ENCODE measurements around the gene CEP135.

CEP135 gene

DNA sequence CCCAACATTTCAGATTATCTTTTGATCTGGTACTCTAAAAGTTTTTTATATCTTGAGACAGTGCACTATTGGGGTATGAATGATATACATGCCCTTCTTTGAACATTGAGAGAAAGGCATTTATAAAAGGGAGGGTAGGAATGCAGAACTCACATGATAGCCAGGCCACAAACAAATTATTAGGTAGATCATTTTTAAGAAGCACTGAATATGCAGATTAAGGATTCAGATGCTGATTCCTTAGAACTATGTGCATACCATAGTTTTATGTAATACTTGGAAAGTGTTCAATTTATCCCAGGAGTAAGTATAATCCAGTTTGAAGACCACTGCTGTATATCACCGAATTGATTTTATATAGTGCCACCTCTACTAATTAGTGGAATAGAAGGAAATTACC lies 18.6 kb downstream of the CEP135 start:
- Histone ChIP-seq H3K23ac (ENCODE audit: low read depth, low read length, poor library complexity) (no peak overlapping the region), H4K8ac (ENCODE audit: low read depth, low read length) (no peak overlapping the region), H4K91ac (ENCODE audit: low read depth, low read length, poor library complexity) (no peak overlapping the region), H2BK15ac (ENCODE audit: low read length) (no peak overlapping the region), H3K9ac (ENCODE audit: low read depth, low read length, poor library complexity) (no peak overlapping the region), H3K14ac (ENCODE audit: low read length) (no peak overlapping the region), H2BK12ac (ENCODE audit: low read length) (no peak overlapping the region), H2AFZ (ENCODE audit: low read length) (no peak overlapping the region), H3K4me2 (ENCODE audit: insufficient read depth, low read length, poor library complexity, severe bottlenecking) (no peak overlapping the region), H3K4me1 (ENCODE audit: control insufficient read depth in 2 of 2, insufficient read depth in 1 of 2, low read depth in 1 of 2, low read length in 2 of 2) (no peaks in the 10 kb centered on the region), H2AK5ac (ENCODE audit: low read depth, low read length) (no peak overlapping the region), H3K9me3 (replicated peaks in 1 of 2; ENCODE audit: control insufficient read depth in 2 of 2, insufficient read depth in 1 of 2, low read depth in 1 of 2, low read length in 2 of 2) (no peaks in the 10 kb centered on the region), H2BK5ac (ENCODE audit: low read length) (no peak overlapping the region), H3K18ac (ENCODE audit: low read length) (no peak overlapping the region), H3K27me3 (ENCODE audit: control insufficient read depth in 3 of 3, insufficient read depth in 3 of 3, low read depth in 1 of 3, low read length in 3 of 3) (no peaks in the 10 kb centered on the region), H2BK120ac (ENCODE audit: low read depth, low read length) (no peak overlapping the region), H3K4me3 (ENCODE audit: low read length in 2 of 2) (no peak overlapping the region), H3K27ac (replicated peaks; ENCODE audit: low read length) (no peak overlapping the region), H3K4ac (ENCODE audit: low read length) (no peak overlapping the region), H3K36me3 (replicated peaks in 1 of 2; ENCODE audit: control insufficient read depth in 2 of 2, insufficient read depth in 2 of 2, low read length in 2 of 2) (peaks cover 2 to 74% of the 10 kb centered on the region in 2 donors), H3K79me1 (ENCODE audit: low read depth, low read length) (no peaks in the 10 kb centered on the region)
- WGBS, 2 donors (ENCODE audit: extremely low coverage in 2 of 2, insufficient read length in 2 of 2, insufficient replicate concordance in 1 of 2) = no CpG with 5 or more reads among the region's 1 CpG
- no peak for DNase-seq (ENCODE audit: low spot score)

DNA sequence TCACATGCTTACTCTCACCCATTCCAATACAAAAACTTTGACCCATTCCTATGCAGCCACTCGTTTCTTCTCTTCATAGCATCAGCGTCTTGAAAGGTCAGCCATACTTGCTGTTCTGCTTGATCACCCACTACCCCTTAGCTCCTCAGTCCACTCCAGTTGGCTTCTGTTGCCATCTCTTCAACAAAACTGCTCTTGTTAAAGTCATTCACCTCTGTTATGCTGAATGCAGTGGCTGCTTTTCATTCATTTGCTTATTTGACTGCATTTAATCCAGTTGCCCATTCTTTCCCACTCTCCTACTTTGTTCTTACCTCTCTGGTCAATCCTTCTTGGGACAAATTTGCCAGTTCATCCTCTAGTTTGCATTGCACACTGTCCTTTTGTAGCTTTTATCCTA lies 24.9 kb downstream of the CEP135 start:
- no peak overlapping the region for H4K91ac ChIP-seq (ENCODE audit: low read depth, low read length, poor library complexity)

DNA sequence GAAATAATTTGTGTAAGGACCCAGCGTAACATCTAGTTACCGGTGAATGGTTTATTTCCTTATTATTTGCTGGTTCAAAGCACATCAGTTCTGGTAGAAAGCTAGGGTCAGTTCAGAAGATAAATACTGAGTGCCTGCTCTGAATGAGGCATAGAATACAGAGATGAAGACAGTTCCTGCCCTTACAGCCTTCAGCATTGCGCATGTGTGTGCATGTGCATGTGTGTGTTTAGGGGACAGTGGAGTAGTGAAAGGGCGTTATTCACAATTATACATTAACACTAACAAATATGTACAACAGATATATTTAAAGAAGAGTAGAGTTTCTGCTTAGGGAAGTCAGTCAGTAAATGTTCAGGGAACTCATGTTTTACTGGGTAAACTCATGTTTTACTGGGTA lies 29.1 kb downstream of the CEP135 start:
- H2BK5ac ChIP-seq (ENCODE audit: low read length) = no peak overlapping the region
- no peaks in the 10 kb centered on the region for H3K9me3 ChIP-seq (replicated peaks in 1 of 2; ENCODE audit: control insufficient read depth in 2 of 2, insufficient read depth in 1 of 2, low read depth in 1 of 2, low read length in 2 of 2)
- no peak overlapping the region for H2AK5ac ChIP-seq (ENCODE audit: low read depth, low read length)
- no peak overlapping the region for H2BK120ac ChIP-seq (ENCODE audit: low read depth, low read length)
- H3K27me3 ChIP-seq (ENCODE audit: control insufficient read depth in 3 of 3, insufficient read depth in 3 of 3, low read depth in 1 of 3, low read length in 3 of 3) = no peaks in the 10 kb centered on the region
- H4K91ac ChIP-seq (ENCODE audit: low read depth, low read length, poor library complexity) = no peak overlapping the region
- no peak overlapping the region for H2AFZ ChIP-seq (ENCODE audit: low read length)
- no peak overlapping the region for H3K23ac ChIP-seq (ENCODE audit: low read depth, low read length, poor library complexity)
- H3K4me1 ChIP-seq (ENCODE audit: control insufficient read depth in 2 of 2, insufficient read depth in 1 of 2, low read depth in 1 of 2, low read length in 2 of 2) = no peaks in the 10 kb centered on the region
- H3K27ac ChIP-seq (replicated peaks; ENCODE audit: low read length) = no peak overlapping the region
- no peak overlapping the region for H3K18ac ChIP-seq (ENCODE audit: low read length)
- H4K8ac ChIP-seq (ENCODE audit: low read depth, low read length) = no peak overlapping the region
- no peak overlapping the region for H3K4me3 ChIP-seq (ENCODE audit: low read length in 2 of 2)
- WGBS, 2 donors (ENCODE audit: extremely low coverage in 2 of 2, insufficient read length in 2 of 2, insufficient replicate concordance in 1 of 2) = no CpG with 5 or more reads among the region's 4 CpGs
- no peak overlapping the region for H2BK12ac ChIP-seq (ENCODE audit: low read length)
- H3K79me1 ChIP-seq (ENCODE audit: low read depth, low read length) = no peaks in the 10 kb centered on the region
- no peak overlapping the region for H3K4me2 ChIP-seq (ENCODE audit: insufficient read depth, low read length, poor library complexity, severe bottlenecking)
- H3K9ac ChIP-seq (ENCODE audit: low read depth, low read length, poor library complexity) = no peak overlapping the region
- peak overlapping the region; percentile 32 for H3K4ac ChIP-seq (ENCODE audit: low read length)
- H3K36me3 ChIP-seq (replicated peaks in 1 of 2; ENCODE audit: control insufficient read depth in 2 of 2, insufficient read depth in 2 of 2, low read length in 2 of 2) = peaks cover 7 to 98% of the 10 kb centered on the region in 2 donors
- H2BK15ac ChIP-seq (ENCODE audit: low read length) = no peak overlapping the region
- no peak for DNase-seq (ENCODE audit: low spot score)
- H3K14ac ChIP-seq (ENCODE audit: low read length) = no peak overlapping the region

More for the DNA sequence above, 24.9 kb downstream of the CEP135 start:
- Histone ChIP-seq H3K36me3 (replicated peaks in 1 of 2; ENCODE audit: control insufficient read depth in 2 of 2, insufficient read depth in 2 of 2, low read length in 2 of 2) (peaks cover 5 to 87% of the 10 kb centered on the region in 2 donors), H3K18ac (ENCODE audit: low read length) (no peak overlapping the region), H3K4me2 (ENCODE audit: insufficient read depth, low read length, poor library complexity, severe bottlenecking) (no peak overlapping the region), H3K79me1 (ENCODE audit: low read depth, low read length) (no peaks in the 10 kb centered on the region), H3K23ac (ENCODE audit: low read depth, low read length, poor library complexity) (no peak overlapping the region), H2AK5ac (ENCODE audit: low read depth, low read length) (no peak overlapping the region), H4K8ac (ENCODE audit: low read depth, low read length) (no peak overlapping the region), H2BK15ac (ENCODE audit: low read length) (no peak overlapping the region), H3K27ac (replicated peaks; ENCODE audit: low read length) (no peak overlapping the region), H3K4me3 (ENCODE audit: low read length in 2 of 2) (no peak overlapping the region), H2BK5ac (ENCODE audit: low read length) (no peak overlapping the region), H3K14ac (ENCODE audit: low read length) (no peak overlapping the region), H3K27me3 (ENCODE audit: control insufficient read depth in 3 of 3, insufficient read depth in 3 of 3, low read depth in 1 of 3, low read length in 3 of 3) (no peaks in the 10 kb centered on the region), H2BK12ac (ENCODE audit: low read length) (no peak overlapping the region), H3K4me1 (ENCODE audit: control insufficient read depth in 2 of 2, insufficient read depth in 1 of 2, low read depth in 1 of 2, low read length in 2 of 2) (no peaks in the 10 kb centered on the region), H3K4ac (ENCODE audit: low read length) (no peak overlapping the region), H2BK120ac (ENCODE audit: low read depth, low read length) (no peak overlapping the region), H2AFZ (ENCODE audit: low read length) (no peak overlapping the region), H3K9ac (ENCODE audit: low read depth, low read length, poor library complexity) (no peak overlapping the region), H3K9me3 (replicated peaks in 1 of 2; ENCODE audit: control insufficient read depth in 2 of 2, insufficient read depth in 1 of 2, low read depth in 1 of 2, low read length in 2 of 2) (no peaks in the 10 kb centered on the region)
- no peak for DNase-seq (ENCODE audit: low spot score)
- WGBS, 2 donors (ENCODE audit: extremely low coverage in 2 of 2, insufficient read length in 2 of 2, insufficient replicate concordance in 1 of 2) = no CpG with 5 or more reads among the region's 2 CpGs

DNA sequence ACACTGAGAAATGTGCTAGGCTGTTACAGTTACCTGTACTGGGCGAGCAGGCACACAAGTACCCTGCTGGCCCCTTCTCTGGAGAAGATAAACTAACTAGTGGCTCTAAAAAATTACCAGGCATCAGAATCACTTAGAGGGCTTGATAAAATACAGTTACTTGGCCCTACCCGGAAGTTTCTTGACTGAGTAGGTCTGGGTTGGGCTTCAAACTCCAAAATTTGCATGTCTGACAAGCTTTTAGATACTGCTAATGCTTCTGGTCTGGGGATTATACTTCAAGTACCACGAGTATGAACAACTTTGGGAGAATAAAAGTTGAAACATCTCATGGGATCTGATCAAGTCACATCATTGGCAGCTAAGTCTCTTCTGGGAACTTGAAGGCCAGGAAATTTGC lies 30.8 kb downstream of the CEP135 start:
- no peak overlapping the region for H2BK12ac ChIP-seq (ENCODE audit: low read length)
- no CpG with 5 or more reads among the region's 3 CpGs for WGBS, 2 donors (ENCODE audit: extremely low coverage in 2 of 2, insufficient read length in 2 of 2, insufficient replicate concordance in 1 of 2)
- no peak overlapping the region for H4K91ac ChIP-seq (ENCODE audit: low read depth, low read length, poor library complexity)
- no peaks in the 10 kb centered on the region for H3K79me1 ChIP-seq (ENCODE audit: low read depth, low read length)
- H2BK5ac ChIP-seq (ENCODE audit: low read length) = no peak overlapping the region
- no peak for DNase-seq (ENCODE audit: low spot score)
- no peak overlapping the region for H3K14ac ChIP-seq (ENCODE audit: low read length)
- H3K27me3 ChIP-seq (ENCODE audit: control insufficient read depth in 3 of 3, insufficient read depth in 3 of 3, low read depth in 1 of 3, low read length in 3 of 3) = no peaks in the 10 kb centered on the region
- no peak overlapping the region for H2BK15ac ChIP-seq (ENCODE audit: low read length)
- H4K8ac ChIP-seq (ENCODE audit: low read depth, low read length) = no peak overlapping the region
- no peak overlapping the region for H3K18ac ChIP-seq (ENCODE audit: low read length)
- no peak overlapping the region for H3K4me2 ChIP-seq (ENCODE audit: insufficient read depth, low read length, poor library complexity, severe bottlenecking)
- no peak overlapping the region for H2AK5ac ChIP-seq (ENCODE audit: low read depth, low read length)
- H3K23ac ChIP-seq (ENCODE audit: low read depth, low read length, poor library complexity) = no peak overlapping the region
- no peak overlapping the region for H3K4me3 ChIP-seq (ENCODE audit: low read length in 2 of 2)
- H2AFZ ChIP-seq (ENCODE audit: low read length) = no peak overlapping the region
- H3K27ac ChIP-seq (replicated peaks; ENCODE audit: low read length) = no peak overlapping the region
- peaks cover 4 to 99% of the 10 kb centered on the region in 2 donors for H3K36me3 ChIP-seq (replicated peaks in 1 of 2; ENCODE audit: control insufficient read depth in 2 of 2, insufficient read depth in 2 of 2, low read length in 2 of 2)
- no peak overlapping the region for H2BK120ac ChIP-seq (ENCODE audit: low read depth, low read length)
- no peaks in the 10 kb centered on the region for H3K9me3 ChIP-seq (replicated peaks in 1 of 2; ENCODE audit: control insufficient read depth in 2 of 2, insufficient read depth in 1 of 2, low read depth in 1 of 2, low read length in 2 of 2)
- H3K9ac ChIP-seq (ENCODE audit: low read depth, low read length, poor library complexity) = no peak overlapping the region
- H3K4me1 ChIP-seq (ENCODE audit: control insufficient read depth in 2 of 2, insufficient read depth in 1 of 2, low read depth in 1 of 2, low read length in 2 of 2) = no peaks in the 10 kb centered on the region
- H3K4ac ChIP-seq (ENCODE audit: low read length) = no peak overlapping the region

Data from neuronal stem cell (in vitro differentiated cells).